Measurements from ENCODE around the gene FOXP1. TPM values are rescaled to one million over a fixed set of nuclear protein-coding genes. Genes with fewer than 3 reads are reported as not detected.

FOXP1 gene
- total and polyA plus RNA-seq, 9 of the 15 experiments (the other 6 are each of a cell fraction or from before 2014, with no cell fraction given), result 7.7 to 34.5 (median 13.7) TPM

- no peak for TF ChIP-seq ZBTB49 (CRISPR knock-in tag; IDR thresholded peaks at IDR 0.05; ENCODE audit: borderline replicate concordance)
- TF ChIP-seq ZNF354B (CRISPR knock-in tag; IDR thresholded peaks at IDR 0.05), result no peak
- no peak for TF ChIP-seq SMARCA4 (IDR thresholded peaks at IDR 0.05)
- TF ChIP-seq BCLAF1 (IDR thresholded peaks at IDR 0.05; ENCODE audit: borderline replicate concordance in 1 of 2, control insufficient read depth in 1 of 2, low read depth in 2 of 2, low read length in 1 of 2), result no peak
- TF ChIP-seq NR1H2 (CRISPR knock-in tag; IDR thresholded peaks at IDR 0.05), result no peak
- TF ChIP-seq CCNT2 (IDR thresholded peaks at IDR 0.05; ENCODE audit: borderline replicate concordance, extremely low read depth, insufficient read length, low read depth, low read length), result no peak
- TF ChIP-seq HNRNPH1 (optimal IDR thresholded peaks at IDR 0.05; ENCODE audit: low read depth, low read length), result no peak
- TF ChIP-seq HNRNPUL1 (IDR thresholded peaks at IDR 0.05; ENCODE audit: low read length), result no peak
- TF ChIP-seq ZNF165 (CRISPR knock-in tag; IDR thresholded peaks at IDR 0.05; ENCODE audit: borderline replicate concordance), result no peak
- TF ChIP-seq ZNF655 (CRISPR knock-in tag; IDR thresholded peaks at IDR 0.05), result no peak
- no peak for TF ChIP-seq KHSRP (IDR thresholded peaks at IDR 0.05)
- no peak for TF ChIP-seq ZNF740 (CRISPR knock-in tag; IDR thresholded peaks at IDR 0.05)
- no peak for TF ChIP-seq ZNF740 (tag; IDR thresholded peaks at IDR 0.05)
- no peak for TF ChIP-seq SRF (CRISPR knock-in tag; IDR thresholded peaks at IDR 0.05)
- no peak for TF ChIP-seq PHF20 (IDR thresholded peaks at IDR 0.05; ENCODE audit: partially characterized antibody)
- TF ChIP-seq PML (IDR thresholded peaks at IDR 0.05; ENCODE audit: low read length), result no peak
- no peak for TF ChIP-seq SNIP1 (IDR thresholded peaks at IDR 0.05; ENCODE audit: low read depth)
- FAIRE-seq (no peak), DNase-seq (ENCODE audit: extremely low read depth in 1 of 4, low spot score in 3 of 4) (no peak), ATAC-seq (no peak)
- H3K79me2 ChIP-seq (ENCODE audit: control insufficient read depth, insufficient read depth, low read length), result no peaks in the 10 kb centered on the region
- no peaks in the 10 kb centered on the region for H3K36me3 ChIP-seq (ENCODE audit: control insufficient read depth, insufficient read depth, low read length)
- ChIA-PET CTCF (ENCODE audit: low intra/inter-chr PET ratio) (no interaction called here), POLR2A (no interaction called here)
- no TSS peak for BruUV-seq (replicated peaks)
- no peaks in the 10 kb centered on the region for H3K9me1 ChIP-seq (ENCODE audit: control insufficient read depth, insufficient read depth, low read length)
- in situ Hi-C loops (cut with MboI) (no loop called here), intact Hi-C loops (cut with micrococcal nuclease) (no loop called here)
- H3K9ac ChIP-seq (ENCODE audit: insufficient read depth in 1 of 2, low read depth in 2 of 2, low read length in 2 of 2), result no peak overlapping the region
- no peak overlapping the region for H2AFZ ChIP-seq (ENCODE audit: low read depth, low read length)
- no peak overlapping the region for H3K27ac ChIP-seq (ENCODE audit: extremely low read depth, low read depth, low read length)
- H3K27me3 ChIP-seq (ENCODE audit: control insufficient read depth in 2 of 2, insufficient read depth in 2 of 2, low read length in 2 of 2), result no peaks in the 10 kb centered on the region
- H3K4me2 ChIP-seq (ENCODE audit: insufficient read depth, low read length), result no peak overlapping the region
- 39% methylated on average over 2 of the region's 3 CpGs for WGBS (ENCODE audit: insufficient coverage, low coverage, missing lambda C conversion rate)
- no peak overlapping the region for H3K4me3 ChIP-seq
- H4K20me1 ChIP-seq (replicated peaks; ENCODE audit: control insufficient read depth, insufficient read depth, low read length), result no peaks in the 10 kb centered on the region
- peaks cover 0 to 8% of the 10 kb centered on the region in 2 experiments; a peak in 2 of 5 replicates for H3K4me1 ChIP-seq (replicated peaks in 1 of 2; ENCODE audit: control insufficient read depth in 2 of 2, insufficient read depth in 2 of 2, low read length in 2 of 2)
- H3K9me3 ChIP-seq (replicated peaks; ENCODE audit: control insufficient read depth, insufficient read depth, low read depth, low read length), result no peaks in the 10 kb centered on the region
These were observed 58.1 kb downstream of the FOXP1 start for GRCh38 chr3:71525391-71525790.
